NCI-H2029 (cell line): ENCODE measurements around the gene PRR22.
A peak's percentile ranks its signal among the peaks of the same experiment; 100 is the strongest.

Experiments used
- DNase-seq: peaks from one replicate; lab custom pipeline; 2025; lab: John Stamatoyannopoulos, UW

PRR22 gene

GRCh38 chr19:5814123-5814851 lies 29.7 kb upstream of the PRR22 start:
- no peak for DNase-seq

GRCh38 chr19:5811117-5811516 lies 26.6 kb upstream of the PRR22 start:
- no peak for DNase-seq

- no peak for DNase-seq
These were observed 24.9 kb upstream of the PRR22 start for GRCh38 chr19:5809469-5809868.

- no peak for DNase-seq
These were observed 24.5 kb upstream of the PRR22 start for GRCh38 chr19:5809053-5809452.

- DNase-seq = no peak
These were observed 23.7 kb upstream of the PRR22 start for GRCh38 chr19:5808120-5808816.

GRCh38 chr19:5806905-5807304 lies 22.4 kb upstream of the PRR22 start:
- no peak for DNase-seq

GRCh38 chr19:5806133-5806489 lies 21.6 kb upstream of the PRR22 start:
- DNase-seq = no peak

GRCh38 chr19:5805462-5806132 lies 21.1 kb upstream of the PRR22 start:
- peak; percentile 77 for DNase-seq

GRCh38 chr19:5804516-5805461 lies 20.2 kb upstream of the PRR22 start, which contains the start of gene NRTN:
Gene NRTN, plus strand, starts transcription at chr19:5805067. Its CDS starts 19,099 bp downstream, at chr19:5824166.
- peak; percentile 62 for DNase-seq

- DNase-seq = peak; percentile 86
These were observed 19.4 kb upstream of the PRR22 start for GRCh38 chr19:5803752-5804515.

- DNase-seq = no peak
These were observed 18.9 kb upstream of the PRR22 start for GRCh38 chr19:5803441-5803751.

GRCh38 chr19:5801796-5802619 lies 17.5 kb upstream of the PRR22 start:
- no peak for DNase-seq

GRCh38 chr19:5800361-5801270 lies 16.1 kb upstream of the PRR22 start:
- DNase-seq = no peak

- peak; percentile 80 for DNase-seq
These were observed 15.0 kb upstream of the PRR22 start for GRCh38 chr19:5799247-5800241.

GRCh38 chr19:5798244-5798643 lies 13.7 kb upstream of the PRR22 start:
- no peak for DNase-seq

GRCh38 chr19:5795382-5795919 lies 10.9 kb upstream of the PRR22 start:
- no peak for DNase-seq

GRCh38 chr19:5793188-5793587 lies 8.6 kb upstream of the PRR22 start:
- DNase-seq = no peak

GRCh38 chr19:5792224-5792623 lies 7.7 kb upstream of the PRR22 start:
- DNase-seq = no peak
